ENCODE results near the gene MAP3K4. TPM values are rescaled to one million over a fixed set of nuclear protein-coding genes. Genes with fewer than 3 reads are reported as not detected.

MAP3K4 gene
- total RNA-seq, 1 donor from 2014 or later, result 41.2 TPM

DNA sequence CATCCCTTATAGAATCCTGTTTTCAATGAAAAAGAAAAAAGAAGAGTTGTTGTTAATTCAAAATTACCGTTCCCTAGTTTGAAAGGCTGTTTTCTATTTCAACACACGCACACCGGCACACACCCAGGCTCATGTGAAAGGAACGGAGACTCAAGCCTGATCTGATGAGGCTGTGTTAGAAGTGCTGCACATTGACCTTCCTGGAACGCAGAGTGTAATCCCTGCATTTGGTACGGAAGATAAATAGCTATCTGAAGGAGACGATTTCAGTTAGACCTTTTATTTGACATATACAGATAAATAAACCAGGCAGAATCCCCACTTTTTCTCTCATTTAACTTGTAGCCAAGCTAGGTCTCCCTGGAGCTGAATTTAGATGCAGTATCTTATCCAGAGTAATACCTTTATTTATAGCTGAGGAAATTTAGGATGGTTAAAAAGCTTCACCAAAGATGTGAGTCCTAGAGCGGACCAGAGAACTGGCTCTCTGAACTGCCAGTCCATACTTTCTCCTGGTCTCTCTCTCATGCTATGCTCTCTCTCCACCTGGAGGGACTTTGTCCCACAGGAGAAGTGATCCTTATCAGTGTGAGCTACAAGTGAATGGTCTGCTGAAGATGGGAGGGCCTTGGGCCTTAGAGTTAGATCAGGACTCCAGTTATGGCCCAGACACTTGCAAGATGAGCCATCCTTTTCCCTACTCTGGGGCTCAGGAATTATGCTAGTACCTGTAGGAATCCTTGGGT, 30.6 kb downstream of the MAP3K4 start:
- H3K36me3 Mint-ChIP-seq (ENCODE audit: low read depth, unreplicated experiment), result no peaks in the 10 kb centered on the region
- no peak for DNase-seq (ENCODE audit: low spot score)
- H3K4me3 Mint-ChIP-seq (ENCODE audit: unreplicated experiment), result no peak overlapping the region
- no peaks in the 10 kb centered on the region for H3K27me3 Mint-ChIP-seq (ENCODE audit: unreplicated experiment)
- TF ChIP-seq, protein P1, sequence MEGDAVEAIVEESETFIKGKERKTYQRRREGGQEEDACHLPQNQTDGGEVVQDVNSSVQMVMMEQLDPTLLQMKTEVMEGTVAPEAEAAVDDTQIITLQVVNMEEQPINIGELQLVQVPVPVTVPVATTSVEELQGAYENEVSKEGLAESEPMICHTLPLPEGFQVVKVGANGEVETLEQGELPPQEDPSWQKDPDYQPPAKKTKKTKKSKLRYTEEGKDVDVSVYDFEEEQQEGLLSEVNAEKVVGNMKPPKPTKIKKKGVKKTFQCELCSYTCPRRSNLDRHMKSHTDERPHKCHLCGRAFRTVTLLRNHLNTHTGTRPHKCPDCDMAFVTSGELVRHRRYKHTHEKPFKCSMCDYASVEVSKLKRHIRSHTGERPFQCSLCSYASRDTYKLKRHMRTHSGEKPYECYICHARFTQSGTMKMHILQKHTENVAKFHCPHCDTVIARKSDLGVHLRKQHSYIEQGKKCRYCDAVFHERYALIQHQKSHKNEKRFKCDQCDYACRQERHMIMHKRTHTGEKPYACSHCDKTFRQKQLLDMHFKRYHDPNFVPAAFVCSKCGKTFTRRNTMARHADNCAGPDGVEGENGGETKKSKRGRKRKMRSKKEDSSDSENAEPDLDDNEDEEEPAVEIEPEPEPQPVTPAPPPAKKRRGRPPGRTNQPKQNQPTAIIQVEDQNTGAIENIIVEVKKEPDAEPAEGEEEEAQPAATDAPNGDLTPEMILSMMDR (IDR thresholded peaks at IDR 0.05; ENCODE audit: unreplicated experiment), result no peak
- no peak overlapping the region for H3K27ac Mint-ChIP-seq (ENCODE audit: unreplicated experiment)
- H3K4me1 Mint-ChIP-seq (ENCODE audit: unreplicated experiment), result no peaks in the 10 kb centered on the region
- H3K9me3 Mint-ChIP-seq (ENCODE audit: unreplicated experiment), result no peaks in the 10 kb centered on the region

DNA sequence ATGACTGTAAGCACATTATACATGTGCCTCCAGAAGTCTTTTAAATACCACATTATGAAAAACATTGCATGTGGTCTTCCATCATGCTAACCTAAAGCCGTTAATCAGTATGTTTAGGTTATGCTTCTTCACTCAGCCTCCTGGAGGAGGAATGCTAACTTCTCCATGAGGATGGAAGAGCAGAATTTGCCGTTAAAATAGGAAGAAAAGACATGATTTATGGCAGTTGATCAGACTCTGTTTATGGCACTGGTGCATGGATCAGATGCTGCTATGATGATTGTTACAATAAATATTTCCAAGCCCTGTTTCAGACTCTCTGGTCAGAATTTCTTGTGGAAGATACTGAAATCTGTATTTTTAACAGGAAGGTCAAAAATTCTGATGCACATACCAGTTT, 31.7 kb downstream of the MAP3K4 start:
- TF ChIP-seq, protein P1 (IDR thresholded peaks at IDR 0.05; ENCODE audit: unreplicated experiment), result no peak
- Mint-ChIP-seq H3K27me3 (ENCODE audit: unreplicated experiment) (no peaks in the 10 kb centered on the region), H3K36me3 (ENCODE audit: low read depth, unreplicated experiment) (no peaks in the 10 kb centered on the region), H3K27ac (ENCODE audit: unreplicated experiment) (no peak overlapping the region), H3K4me3 (ENCODE audit: unreplicated experiment) (no peak overlapping the region), H3K9me3 (ENCODE audit: unreplicated experiment) (no peaks in the 10 kb centered on the region), H3K4me1 (ENCODE audit: unreplicated experiment) (no peaks in the 10 kb centered on the region)
- no peak for DNase-seq (ENCODE audit: low spot score)

DNA sequence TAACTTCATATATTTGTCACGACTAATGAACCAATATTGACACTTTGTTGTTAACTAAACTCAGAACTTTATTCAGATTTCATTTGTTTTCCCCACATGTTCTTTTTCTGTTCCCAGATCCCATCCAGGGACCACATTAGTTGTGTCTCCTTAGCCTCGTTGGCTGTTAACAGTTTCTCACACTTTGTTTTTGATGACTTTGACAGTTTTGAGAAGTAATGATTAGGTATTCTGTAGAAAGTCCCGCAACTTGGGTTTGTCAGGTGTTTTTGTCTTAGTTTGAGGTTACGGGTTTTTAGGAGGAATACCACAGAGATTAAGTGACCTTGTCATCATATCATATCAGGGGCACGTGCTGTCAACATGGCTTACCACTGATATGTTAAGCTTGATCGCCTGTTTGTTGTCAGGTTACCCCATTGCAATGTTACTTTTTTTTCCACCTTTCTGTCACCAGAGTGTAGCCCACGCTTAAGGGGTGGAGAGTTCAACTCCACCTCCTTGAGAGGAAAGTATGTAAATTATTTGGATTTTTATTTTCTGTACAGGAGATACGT, 32.9 kb downstream of the MAP3K4 start:
- no peak overlapping the region for H3K4me3 Mint-ChIP-seq (ENCODE audit: unreplicated experiment)
- H3K36me3 Mint-ChIP-seq (ENCODE audit: low read depth, unreplicated experiment), result no peaks in the 10 kb centered on the region
- TF ChIP-seq, protein P1 (IDR thresholded peaks at IDR 0.05; ENCODE audit: unreplicated experiment), result no peak
- H3K4me1 Mint-ChIP-seq (ENCODE audit: unreplicated experiment), result no peaks in the 10 kb centered on the region
- no peaks in the 10 kb centered on the region for H3K9me3 Mint-ChIP-seq (ENCODE audit: unreplicated experiment)
- DNase-seq (ENCODE audit: low spot score), result no peak
- H3K27ac Mint-ChIP-seq (ENCODE audit: unreplicated experiment), result no peak overlapping the region
- no peaks in the 10 kb centered on the region for H3K27me3 Mint-ChIP-seq (ENCODE audit: unreplicated experiment)

DNA sequence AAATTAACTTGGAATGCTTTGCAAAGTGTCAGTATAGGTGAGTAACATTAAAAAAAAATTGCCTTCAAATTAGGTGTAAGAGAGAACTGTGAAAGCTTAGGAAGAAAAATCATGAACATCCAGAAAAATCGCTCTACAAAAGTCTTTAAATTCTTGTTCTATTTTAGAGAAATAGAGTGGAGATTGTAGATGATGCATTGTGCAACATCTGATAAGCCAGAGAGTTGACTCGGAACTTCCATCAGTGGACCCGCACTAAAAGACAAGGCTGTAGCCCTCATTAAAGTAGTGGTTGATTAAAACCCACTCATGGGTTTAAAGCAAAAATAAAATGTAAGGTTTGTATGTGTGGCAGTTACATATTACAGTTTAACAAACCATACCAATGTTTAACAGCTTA, 35.8 kb downstream of the MAP3K4 start:
- H3K9me3 Mint-ChIP-seq (ENCODE audit: unreplicated experiment), result no peaks in the 10 kb centered on the region
- H3K4me1 Mint-ChIP-seq (ENCODE audit: unreplicated experiment), result no peaks in the 10 kb centered on the region
- no peaks in the 10 kb centered on the region for H3K36me3 Mint-ChIP-seq (ENCODE audit: low read depth, unreplicated experiment)
- DNase-seq (ENCODE audit: low spot score), result no peak
- no peak overlapping the region for H3K27ac Mint-ChIP-seq (ENCODE audit: unreplicated experiment)
- H3K27me3 Mint-ChIP-seq (ENCODE audit: unreplicated experiment), result no peaks in the 10 kb centered on the region
- TF ChIP-seq, protein P1 (IDR thresholded peaks at IDR 0.05; ENCODE audit: unreplicated experiment), result no peak
- H3K4me3 Mint-ChIP-seq (ENCODE audit: unreplicated experiment), result no peak overlapping the region

DNA sequence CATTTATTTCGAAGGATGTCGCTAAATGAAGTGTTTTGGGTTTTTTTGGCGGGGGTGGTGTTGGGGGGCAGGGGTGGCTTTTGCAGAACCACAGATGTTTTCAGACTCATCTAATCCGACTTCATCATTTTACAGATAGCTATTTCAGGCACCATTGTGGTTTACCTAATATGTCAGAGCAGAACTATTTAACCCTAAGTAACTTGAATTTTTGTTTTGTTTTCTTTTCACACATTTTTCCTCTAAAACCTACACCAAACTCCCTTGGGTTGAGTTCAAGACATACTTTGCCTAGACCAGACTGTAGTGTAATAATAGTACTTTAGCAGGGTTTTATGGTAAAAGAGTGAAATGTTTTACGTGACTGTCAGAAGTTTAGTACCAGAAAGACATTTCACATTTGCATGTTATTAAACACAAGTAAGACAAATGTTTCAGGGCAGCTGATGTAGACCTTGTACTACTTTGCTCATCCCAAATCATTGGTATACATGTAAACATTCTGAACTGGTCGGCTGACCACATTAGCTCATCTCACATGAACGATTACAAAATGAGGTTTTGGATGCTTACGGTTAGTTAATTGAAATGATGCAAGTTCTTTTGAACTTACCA, 37.7 kb downstream of the MAP3K4 start:
- DNase-seq (ENCODE audit: low spot score), result no peak
- Mint-ChIP-seq H3K27ac (ENCODE audit: unreplicated experiment) (no peak overlapping the region), H3K27me3 (ENCODE audit: unreplicated experiment) (no peaks in the 10 kb centered on the region), H3K4me1 (ENCODE audit: unreplicated experiment) (no peaks in the 10 kb centered on the region), H3K4me3 (ENCODE audit: unreplicated experiment) (no peak overlapping the region), H3K36me3 (ENCODE audit: low read depth, unreplicated experiment) (no peaks in the 10 kb centered on the region), H3K9me3 (ENCODE audit: unreplicated experiment) (no peaks in the 10 kb centered on the region)
- TF ChIP-seq, protein P1 (IDR thresholded peaks at IDR 0.05; ENCODE audit: unreplicated experiment), result no peak
